CD14-positive monocyte (primary cell): ENCODE results near the gene CAMTA1. TPM values are rescaled to one million over a fixed set of nuclear protein-coding genes. Genes with fewer than 3 reads are reported as not detected.

ENCODE experiments used
- DNase-seq, 3 donors: peaks; one replicate each; pipeline ENCODE4 v3.0.0-alpha.2; 2011 to 2022
- H2AFZ ChIP-seq: 2 replicates; pipeline ENCODE4 v1.6.0; 2012; ENCODE audit warnings: mild to moderate bottlenecking, low read depth, low read length, inconsistent platforms; ENCODE audit not compliant: insufficient read depth, poor library complexity, severe bottlenecking
- H3K27ac ChIP-seq, 2 donors: 1 replicate in 1 of 2; 2 replicates in 1 of 2; pipeline ENCODE4 v1.5.1; 2012 to 2013; ENCODE audit warnings: low read length in 2 of 2, control low read depth in 1 of 2, inconsistent platforms in 1 of 2, low read depth in 1 of 2, mild to moderate bottlenecking in 1 of 2
- H3K27me3 ChIP-seq, 2 donors: one replicate each; pipeline versions ENCODE4 v1.6.0 to v1.6.1; 2011 to 2013; ENCODE audit warnings: low read length in 2 of 2; ENCODE audit not compliant: control insufficient read depth in 2 of 2, insufficient read depth in 2 of 2
- H3K36me3 ChIP-seq, 2 donors: replicated peaks in 1 of 2; 1 replicate in 1 of 2; 2 replicates in 1 of 2; pipeline versions ENCODE4 v1.5.1 to v1.6.1; 2012 to 2013; ENCODE audit warnings: low read length in 2 of 2, control low read depth in 1 of 2, inconsistent platforms in 1 of 2, mild to moderate bottlenecking in 1 of 2; ENCODE audit not compliant: insufficient read depth in 2 of 2, control insufficient read depth in 1 of 2
- H3K4me1 ChIP-seq, 2 donors: 1 replicate in 1 of 2; 2 replicates in 1 of 2; pipeline versions ENCODE4 v1.5.1 to v1.6.1; 2012 to 2013; ENCODE audit warnings: low read length in 2 of 2, control low read depth in 1 of 2, inconsistent platforms in 1 of 2, mild to moderate bottlenecking in 1 of 2, moderate library complexity in 1 of 2; ENCODE audit not compliant: insufficient read depth in 2 of 2, control insufficient read depth in 1 of 2
- H3K4me2 ChIP-seq: replicated peaks from 2 replicates; pipeline ENCODE3; 2012; ENCODE audit warnings: low read length, moderate library complexity, mild to moderate bottlenecking; ENCODE audit not compliant: poor library complexity, severe bottlenecking; ENCODE audit errors: extremely low read depth
- H3K4me3 ChIP-seq, 3 experiments: fragments of 200-600 bp in 1 of 3; sonication (generic) in 1 of 3; replicated peaks in 1 of 3; 1 replicate in 2 of 3; 2 replicates in 1 of 3; pipeline ENCODE4 v1.5.1; 2011 to 2013; ENCODE audit warnings: low read length in 3 of 3, mild to moderate bottlenecking in 3 of 3, control low read depth in 2 of 3, low read depth in 2 of 3, inconsistent platforms in 1 of 3, moderate library complexity in 1 of 3
- H3K79me2 ChIP-seq: 2 replicates; pipeline ENCODE4 v1.6.0; 2012; ENCODE audit warnings: mild to moderate bottlenecking, control low read depth, inconsistent platforms, low read length, moderate library complexity; ENCODE audit not compliant: insufficient read depth
- H3K9ac ChIP-seq: 2 replicates; pipeline ENCODE4 v1.6.0; 2017; ENCODE audit warnings: low read length, mild to moderate bottlenecking; ENCODE audit not compliant: insufficient read depth, poor library complexity, severe bottlenecking
- H3K9me3 ChIP-seq, 2 donors: replicated peaks in 1 of 2; 1 replicate in 1 of 2; 2 replicates in 1 of 2; pipeline versions ENCODE4 v1.5.1 to v1.6.1; 2012 to 2013; ENCODE audit warnings: low read length in 2 of 2, control low read depth in 1 of 2; ENCODE audit not compliant: control insufficient read depth in 1 of 2, insufficient read depth in 1 of 2
- H4K20me1 ChIP-seq: 2 replicates; pipeline ENCODE4 v1.6.0; 2012; ENCODE audit warnings: mild to moderate bottlenecking, low read length, control low read depth, moderate library complexity; ENCODE audit not compliant: insufficient read depth
- H3K27ac Mint-ChIP-seq, 7 donors: one replicate each; pipeline ENCODE4 v1.8.0; 2020; ENCODE audit warnings: mild to moderate bottlenecking in 7 of 7, mixed read lengths in 7 of 7, moderate library complexity in 6 of 7, inconsistent platforms in 2 of 7
- H3K27me3 Mint-ChIP-seq, 3 donors: one replicate each; pipeline ENCODE4 v1.8.0; 2021 to 2022; ENCODE audit warnings: low read depth in 3 of 3, mild to moderate bottlenecking in 3 of 3, mixed read lengths in 3 of 3, moderate library complexity in 3 of 3, inconsistent platforms in 1 of 3
- H3K36me3 Mint-ChIP-seq, 2 donors: one replicate each; pipeline ENCODE4 v1.8.0; 2020; ENCODE audit warnings: mixed read lengths in 2 of 2, inconsistent platforms in 1 of 2, mild to moderate bottlenecking in 1 of 2
- H3K4me1 Mint-ChIP-seq: one replicate; pipeline ENCODE4 v1.8.0; 2020; ENCODE audit warnings: mild to moderate bottlenecking, mixed read lengths
- H3K4me3 Mint-ChIP-seq, 2 donors: one replicate each; pipeline ENCODE4 v1.8.0; 2020; ENCODE audit warnings: mild to moderate bottlenecking in 2 of 2, mixed read lengths in 2 of 2, moderate library complexity in 1 of 2
- H3K9me3 Mint-ChIP-seq, 7 donors: one replicate each; pipeline ENCODE4 v1.8.0; 2020 to 2022; ENCODE audit warnings: mixed read lengths in 7 of 7, mild to moderate bottlenecking in 6 of 7, moderate library complexity in 6 of 7, inconsistent platforms in 2 of 7
- CTCF ChIP-seq: fragments of 200-600 bp; IDR thresholded peaks from one replicate; pipeline ENCODE4 v1.8.0; 2022; ENCODE audit warnings: antibody characterized with exemption, mild to moderate bottlenecking
- WGBS: methylation state at CpG from one replicate; pipeline ENCODE4 v1.1.5; 2013; ENCODE audit warnings: missing lambda C conversion rate; ENCODE audit not compliant: insufficient coverage; 5-methylcytosine and 5-hydroxymethylcytosine counted together
- intact Hi-C, 2 donors: fragments of 100-400 bp; cut with micrococcal nuclease; formaldehyde crosslinking; loops; one replicate each; pipeline versions ENCODE4 v1.15.0 to v1.15.1; 2023
- polyA plus RNA-seq, 3 donors: library from polyadenylated mRNA; depleted of rRNA in 1 of 3; unstranded in 2 of 3; stranded (reverse) in 1 of 3; fragments of 300-500 nt in 2 of 3; fragments of >200 nt in 1 of 3; fragmentation: Illumina TruSeq in 2 of 3; gene quantifications; 1 replicate in 2 of 3; 2 replicates in 1 of 3; pipeline ENCODE4 v1.2.3, GENCODE V29; 2012 to 2021

Gene CAMTA1
- polyA plus RNA-seq, 3 donors: 52.0 to 89.6 (median 78.3) TPM

GRCh38 chr1:6820899-6821298 lies 35.6 kb downstream of the CAMTA1 start:
- H3K4me3 Mint-ChIP-seq: no peak overlapping the region
- H3K27me3 Mint-ChIP-seq: peaks cover 0 to 2% (median 2%) of the 10 kb centered on the region in 3 donors
- Histone ChIP-seq H3K4me2 (no peak overlapping the region), H2AFZ (no peak overlapping the region), H3K27ac (no peak overlapping the region), H3K36me3 (peaks cover 2 to 9% of the 10 kb centered on the region in 2 donors), H3K9me3 (no peaks in the 10 kb centered on the region), H3K27me3 (no peaks in the 10 kb centered on the region), H4K20me1 (peaks cover 55% of the 10 kb centered on the region), H3K4me3 (no peak overlapping the region), H3K4me1 (no peaks in the 10 kb centered on the region), H3K79me2 (peaks cover 31% of the 10 kb centered on the region), H3K9ac (no peak overlapping the region)
- peaks cover 24% of the 10 kb centered on the region for H3K4me1 Mint-ChIP-seq
- TF ChIP-seq CTCF: no peak
- no peak overlapping the region for H3K27ac Mint-ChIP-seq
- DNase-seq: no peak
- no peaks in the 10 kb centered on the region for H3K9me3 Mint-ChIP-seq
- peaks cover 9 to 19% of the 10 kb centered on the region in 2 donors for H3K36me3 Mint-ChIP-seq
- intact Hi-C loops: no loop called here
- WGBS: no CpG with 5 or more reads among the region's 2 CpGs

GRCh38 chr1:6822530-6823359 lies 37.5 kb downstream of the CAMTA1 start:
- H4K20me1 ChIP-seq: peaks cover 40% of the 10 kb centered on the region
- no peak overlapping the region for H3K4me2 ChIP-seq
- intact Hi-C loops: no loop called here
- no peak overlapping the region for H2AFZ ChIP-seq
- no peak overlapping the region for H3K4me3 ChIP-seq
- H3K9ac ChIP-seq: no peak overlapping the region
- H3K27ac ChIP-seq: no peak overlapping the region
- no peak for TF ChIP-seq CTCF
- no peak overlapping the region for H3K27ac Mint-ChIP-seq
- H3K4me3 Mint-ChIP-seq: no peak overlapping the region
- no peaks in the 10 kb centered on the region for H3K9me3 ChIP-seq
- 98% methylated on average over 6 of the region's 10 CpGs for WGBS
- H3K36me3 ChIP-seq: peaks cover 9 to 28% of the 10 kb centered on the region in 2 donors
- peaks cover 12% of the 10 kb centered on the region for H3K79me2 ChIP-seq
- DNase-seq: no peak
- peaks cover 0 to 2% (median 0%) of the 10 kb centered on the region in 3 donors for H3K27me3 Mint-ChIP-seq
- H3K4me1 Mint-ChIP-seq: peaks cover 19% of the 10 kb centered on the region
- peaks cover 19 to 30% of the 10 kb centered on the region in 2 donors for H3K36me3 Mint-ChIP-seq
- no peaks in the 10 kb centered on the region for H3K27me3 ChIP-seq
- no peaks in the 10 kb centered on the region for H3K4me1 ChIP-seq
- H3K9me3 Mint-ChIP-seq: no peaks in the 10 kb centered on the region
